GM19468 (cell line): Measurements from ENCODE around the gene PDE5A.
"Not testable (repeated sequence)": the region's sequence is repeated elsewhere in the genome, so short reads cannot be mapped to it uniquely, and the experiment has no call there.

Experiments used
- ATAC-seq: cut with Tn5 transposase; IDR thresholded peaks from one replicate; pipeline ENCODE4 v1.9.1; 2021; ENCODE audit warnings: mild to moderate bottlenecking, moderate library complexity, moderate number of reproducible peaks; ENCODE audit not compliant: unreplicated experiment; ENCODE audit errors: extremely low read depth

PDE5A gene

DNA sequence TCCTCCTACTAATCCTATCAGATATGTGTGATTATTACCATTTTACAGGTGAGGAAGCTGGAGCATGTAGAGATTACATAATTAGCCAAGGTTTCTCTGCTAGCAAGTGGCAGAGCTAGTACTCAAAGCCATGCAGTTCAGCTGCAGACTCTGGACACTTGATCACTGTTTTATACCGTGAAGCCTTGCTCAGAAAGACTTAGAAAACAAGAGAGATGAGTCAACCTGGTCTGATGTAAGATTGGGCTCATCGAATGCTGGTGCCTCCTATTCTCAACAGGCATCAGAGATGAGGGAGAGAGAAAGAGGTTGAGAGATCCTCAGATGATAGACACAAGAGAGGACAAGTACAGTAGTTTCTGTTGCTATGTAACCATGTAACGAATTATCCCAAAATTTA, 19.0 kb upstream of the PDE5A start:
- ATAC-seq, result no peak

GRCh38 chr4:119646347-119647071, 17.9 kb upstream of the PDE5A start:
- ATAC-seq, result no peak

- no peak for ATAC-seq
Observed at GRCh38 chr4:119643306-119644042, 14.9 kb upstream of the PDE5A start.

DNA sequence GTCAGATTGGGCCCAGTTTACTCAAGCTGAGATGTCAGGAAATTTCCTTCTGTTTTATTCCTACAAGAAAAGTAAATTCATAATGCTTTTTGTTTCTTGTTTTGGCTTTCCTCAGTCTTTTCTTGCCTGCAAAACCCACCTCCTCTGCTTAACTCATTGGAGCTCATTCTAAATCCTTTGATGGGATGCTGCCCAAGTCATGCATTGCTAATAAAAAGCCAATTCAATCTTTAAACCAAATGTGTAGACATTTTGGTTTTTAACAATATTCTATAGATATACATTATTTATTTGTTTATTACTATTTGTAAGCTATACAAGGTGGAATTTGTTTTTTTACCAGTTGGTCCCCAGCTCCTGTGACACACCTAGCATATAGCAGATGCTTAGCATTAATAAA, 13.2 kb upstream of the PDE5A start:
- no peak for ATAC-seq

- no peak for ATAC-seq
Observed at GRCh38 chr4:119638359-119638758, 9.8 kb upstream of the PDE5A start.

DNA sequence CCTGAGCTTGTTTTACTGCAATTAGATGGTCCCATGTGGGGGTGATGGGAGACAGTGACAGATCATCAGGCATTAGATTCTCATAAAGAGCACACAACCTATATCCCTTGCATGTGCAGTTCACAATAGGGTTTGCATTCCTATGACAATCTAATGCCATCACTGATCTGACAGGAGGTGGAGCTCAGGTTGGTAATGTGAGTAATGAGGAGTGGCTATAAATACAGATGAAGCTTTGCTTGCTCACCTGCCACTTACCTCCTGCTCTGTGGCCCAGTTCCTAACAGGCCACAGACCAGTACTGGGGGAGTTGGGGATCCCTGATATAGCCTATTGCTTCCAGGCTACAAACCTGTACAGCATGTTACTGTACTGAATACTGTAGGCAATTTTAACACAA, 8.2 kb upstream of the PDE5A start:
- ATAC-seq, result not testable (repeated sequence)

DNA sequence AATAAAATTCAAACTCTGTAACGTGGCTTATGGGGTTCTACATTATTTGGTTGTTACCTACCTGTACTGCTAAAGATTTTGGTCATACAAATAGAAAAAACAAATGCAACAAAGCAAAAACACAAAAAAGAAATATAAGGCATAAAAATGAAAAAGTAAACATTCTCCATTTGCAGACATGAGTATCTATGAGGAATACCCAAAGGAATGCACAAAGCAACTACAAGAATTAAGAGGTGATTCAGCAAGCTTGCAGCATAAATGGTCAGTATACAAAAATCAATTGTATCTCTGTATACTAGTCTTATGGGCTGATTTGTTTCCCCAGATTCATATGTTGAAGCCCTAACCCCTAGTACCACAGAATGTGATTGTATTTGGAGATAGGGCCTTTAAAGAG, 3.6 kb upstream of the PDE5A start:
- no peak for ATAC-seq

DNA sequence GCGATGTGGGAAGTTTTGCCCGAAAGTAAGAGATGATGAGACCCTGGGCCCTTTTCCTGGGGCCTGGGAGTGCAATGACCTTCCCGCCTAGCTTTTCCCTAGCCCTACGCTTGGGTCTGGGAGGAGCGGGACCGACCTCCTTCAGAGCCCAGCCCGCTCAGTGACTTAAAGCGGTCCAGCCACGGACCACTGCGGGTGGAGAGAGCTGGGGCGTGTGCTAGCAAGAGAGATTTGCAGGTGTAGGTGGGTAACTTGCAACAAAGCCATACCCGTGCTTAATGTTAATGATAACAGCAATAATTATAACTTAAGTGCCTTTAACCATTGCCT, 503 bp upstream of the PDE5A start:
- no peak for ATAC-seq

GRCh38 chr4:119627267-119628255, 1.0 kb downstream of the PDE5A start:
- peak; percentile 43 for ATAC-seq

DNA sequence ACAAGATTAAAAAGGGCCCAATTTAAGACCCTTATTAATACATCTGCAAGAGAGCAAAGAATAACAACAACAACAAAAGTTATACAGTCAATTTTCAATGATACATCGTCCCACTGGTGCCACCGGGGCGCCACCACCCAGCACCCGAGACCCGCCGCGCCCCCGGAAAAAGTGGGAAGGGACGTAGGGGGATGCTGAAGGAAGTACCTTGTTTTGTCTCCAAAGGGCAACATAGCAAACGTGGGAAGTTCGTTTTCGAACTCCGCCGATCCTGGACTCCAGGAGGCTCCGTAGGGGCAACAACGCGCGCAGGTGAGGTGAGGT, 1.7 kb downstream of the PDE5A start:
- no peak for ATAC-seq

GRCh38 chr4:119626420-119626819, 2.2 kb downstream of the PDE5A start:
- no peak for ATAC-seq

DNA sequence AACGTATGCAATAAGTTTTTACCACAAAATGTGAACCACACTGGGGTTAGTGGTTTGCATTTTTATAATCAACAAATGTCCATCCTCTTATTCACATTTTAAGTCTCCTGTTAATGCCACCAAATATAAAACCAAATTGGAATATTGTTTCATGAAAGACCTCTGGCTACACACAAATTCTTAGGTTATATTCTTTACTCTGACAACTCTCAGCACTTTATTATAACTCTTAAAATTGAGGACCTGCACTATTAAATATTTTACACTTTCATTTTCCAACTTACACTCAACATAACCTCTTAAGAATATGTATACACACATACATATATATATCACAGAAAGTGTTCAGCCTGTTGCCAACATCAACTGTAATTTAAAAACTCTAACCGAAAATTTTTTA, 2.8 kb downstream of the PDE5A start:
- ATAC-seq, result no peak

GRCh38 chr4:119624356-119624755, 4.2 kb downstream of the PDE5A start:
- ATAC-seq, result no peak

GRCh38 chr4:119623025-119623424, 5.6 kb downstream of the PDE5A start:
- no peak for ATAC-seq

DNA sequence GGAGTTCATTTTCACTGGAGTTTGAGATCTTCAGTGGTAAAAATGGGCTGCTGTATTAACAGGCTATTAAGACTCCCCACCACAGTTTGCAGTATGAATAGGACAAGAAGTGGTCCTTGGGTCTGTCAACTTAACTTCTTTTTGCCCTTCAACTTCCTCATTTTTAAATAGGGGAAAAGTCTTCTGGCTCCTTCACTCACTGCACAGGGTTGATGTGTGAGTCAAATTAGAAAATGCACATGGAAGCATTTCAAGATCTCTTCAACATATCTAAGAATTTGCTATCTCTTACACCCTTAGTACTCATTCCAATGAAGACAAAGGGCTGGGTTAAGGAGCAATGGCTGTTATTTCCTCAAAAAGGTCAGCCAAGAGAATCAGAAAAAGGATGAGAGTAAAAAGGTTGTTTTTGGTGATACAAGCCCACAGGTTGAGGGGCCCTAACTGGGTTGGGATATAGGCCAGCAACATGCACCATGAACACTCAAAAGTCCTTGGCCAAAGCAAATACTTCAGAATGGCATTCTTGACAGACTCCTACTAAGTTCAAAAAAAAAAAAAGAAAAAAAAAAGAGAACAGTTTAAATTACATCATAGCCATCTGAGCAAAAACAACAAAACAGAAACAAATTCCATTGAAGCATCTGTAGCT, 13.4 kb downstream of the PDE5A start:
- ATAC-seq, result no peak

- ATAC-seq, result no peak
Observed at GRCh38 chr4:119604266-119604665, 24.3 kb downstream of the PDE5A start.

DNA sequence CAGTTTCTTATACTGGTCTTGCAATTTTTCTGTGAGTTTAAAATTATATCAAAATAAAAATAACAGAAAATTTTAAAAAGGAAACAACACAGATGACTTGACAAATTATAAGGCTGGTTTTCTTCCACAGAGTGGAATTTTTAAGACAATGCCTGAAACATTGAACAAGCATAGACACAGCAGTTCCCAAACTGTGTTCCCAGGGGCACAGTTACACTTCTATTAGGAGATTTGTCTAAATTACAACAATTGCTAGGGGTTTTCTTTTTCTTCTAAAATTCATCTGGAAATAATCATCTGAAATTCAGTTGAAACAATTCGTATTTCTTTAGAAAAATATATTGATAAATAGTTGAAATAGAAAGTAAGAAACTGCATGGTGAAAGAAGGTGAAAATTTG, 26.2 kb downstream of the PDE5A start:
- ATAC-seq, result no peak

DNA sequence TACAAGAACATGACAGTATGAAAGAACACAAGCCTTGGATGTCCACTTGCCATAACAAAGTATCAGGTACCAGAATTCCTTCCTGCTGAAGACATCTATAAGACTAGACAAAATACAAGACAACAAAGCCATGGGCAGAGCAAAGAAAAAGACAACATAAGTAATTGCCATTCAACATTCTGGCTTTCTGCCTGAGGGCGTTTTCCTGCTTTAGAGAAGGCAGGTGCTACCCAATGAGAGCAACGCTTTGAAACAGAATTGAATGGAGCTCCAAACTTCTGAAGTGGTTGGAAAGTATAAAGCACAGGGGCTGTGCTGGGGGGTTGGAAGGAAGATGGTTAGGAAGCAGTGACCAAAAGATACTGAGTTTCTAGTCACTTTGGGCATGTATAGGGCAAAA, 30.1 kb downstream of the PDE5A start:
- no peak for ATAC-seq

DNA sequence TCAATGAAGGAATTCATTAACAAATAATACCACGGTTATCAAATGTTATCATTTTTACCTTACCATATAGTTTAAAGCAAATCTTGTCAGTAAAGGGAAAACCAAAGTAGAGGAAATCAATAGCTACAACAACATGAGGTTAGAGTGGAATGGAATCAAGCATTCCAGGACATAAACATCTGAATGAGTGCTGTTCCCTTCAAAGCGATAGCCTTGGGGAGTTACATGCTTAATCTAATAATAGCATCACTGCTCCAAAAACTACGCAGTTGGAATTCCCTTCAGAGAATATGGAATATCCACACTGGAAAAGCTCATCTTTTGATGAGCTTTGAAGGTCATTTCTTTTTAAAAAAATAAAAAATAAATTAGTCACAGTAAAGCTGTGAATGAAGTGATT, 31.2 kb downstream of the PDE5A start:
- ATAC-seq, result no peak

DNA sequence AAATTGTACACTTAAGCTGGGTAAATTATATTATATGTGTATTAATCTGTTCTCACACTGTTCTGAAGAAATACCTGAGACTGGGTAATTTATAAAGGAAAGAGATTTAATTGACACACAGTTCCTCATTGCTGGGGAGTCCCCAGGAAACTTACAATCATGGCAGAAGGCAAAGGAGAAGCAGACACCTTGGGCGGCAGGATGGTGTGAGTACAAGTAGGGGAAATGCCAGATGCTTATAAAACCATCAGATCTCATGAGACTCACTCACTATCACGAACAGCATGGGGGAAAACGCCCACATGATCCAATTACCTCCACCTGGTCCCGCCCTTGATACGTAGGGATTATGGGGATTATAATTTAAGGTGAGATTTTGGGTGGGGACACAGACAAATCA, 34.9 kb downstream of the PDE5A start:
- no peak for ATAC-seq

DNA sequence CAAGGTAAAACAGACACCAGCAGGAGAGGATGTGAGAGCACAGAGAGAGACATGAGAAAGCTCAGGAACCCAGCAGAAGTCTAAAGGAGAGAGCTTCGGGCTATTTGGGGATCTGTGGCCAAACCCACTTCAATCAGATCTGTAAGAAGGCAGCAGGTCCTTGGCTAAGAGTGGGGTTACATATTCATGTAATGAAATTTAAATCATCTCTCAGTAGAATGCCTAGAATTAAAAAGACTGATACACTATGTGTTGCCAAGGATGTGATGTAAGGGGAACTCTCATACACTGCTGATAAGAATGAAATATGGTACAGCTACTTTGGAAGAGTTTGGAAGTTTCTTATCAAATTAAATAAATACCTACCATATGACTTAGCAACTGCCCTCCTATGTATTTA, 35.8 kb downstream of the PDE5A start:
- ATAC-seq, result no peak
